Ectodermal cell (in vitro differentiated cells): ENCODE results near the gene SCN10A.

Experiments
- H3K27ac ChIP-seq: 2 replicates; pipeline ENCODE4 v1.7.0; 2013; ENCODE audit warnings: mild to moderate bottlenecking, low read depth, low read length; ENCODE audit not compliant: insufficient read depth, poor library complexity, severe bottlenecking
- H3K27me3 ChIP-seq: 2 replicates; pipeline ENCODE4 v1.7.0; 2013; ENCODE audit warnings: mild to moderate bottlenecking, low read length; ENCODE audit not compliant: insufficient read depth, control insufficient read depth, poor library complexity, severe bottlenecking
- H3K36me3 ChIP-seq: one replicate; pipeline ENCODE4 v1.7.0; 2013; ENCODE audit warnings: low read length; ENCODE audit not compliant: control insufficient read depth, insufficient read depth
- H3K4me1 ChIP-seq: one replicate; pipeline ENCODE4 v1.7.0; 2013; ENCODE audit warnings: low read length; ENCODE audit not compliant: control insufficient read depth, insufficient read depth
- H3K4me3 ChIP-seq: 2 replicates; pipeline ENCODE4 v1.7.0; 2013; ENCODE audit warnings: low read depth, low read length, control low read depth; ENCODE audit not compliant: insufficient read depth
- H3K9me3 ChIP-seq: 2 replicates; pipeline ENCODE4 v1.7.0; 2013; ENCODE audit warnings: mild to moderate bottlenecking, low read length, moderate library complexity; ENCODE audit not compliant: control insufficient read depth
- WGBS, 2 experiments: methylation state at CpG; one replicate each; pipeline ENCODE4 v1.1.7; 2013; ENCODE audit warnings: missing lambda C conversion rate in 2 of 2; 5-methylcytosine and 5-hydroxymethylcytosine counted together

Gene SCN10A

DNA sequence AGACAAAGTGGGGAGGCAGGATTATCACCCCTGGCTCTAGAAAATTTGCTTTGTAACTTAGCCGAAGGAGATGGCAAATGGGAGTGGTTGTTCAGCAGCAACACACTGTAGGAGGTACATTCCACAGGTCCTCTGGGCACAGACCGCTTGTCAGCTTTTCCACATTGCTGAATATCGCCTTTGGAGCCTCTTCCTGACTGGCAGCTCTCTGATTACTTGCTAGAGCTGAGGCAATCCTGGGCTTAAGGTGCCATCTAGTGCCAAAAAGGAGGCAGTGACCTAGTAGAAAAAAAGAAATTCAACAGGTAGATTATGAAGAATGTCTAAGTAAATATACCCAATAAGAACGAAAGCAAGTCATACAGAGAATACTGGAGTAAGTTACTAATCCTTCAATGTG, 153.5 kb downstream of the SCN10A start:
- WGBS, 2 experiments: 11 to 22% methylated on average over 3 to 4 of the region's 4 CpGs
- Histone ChIP-seq H3K27me3 (no peaks in the 10 kb centered on the region), H3K4me1 (peaks cover 14% of the 10 kb centered on the region), H3K4me3 (no peak overlapping the region), H3K9me3 (no peaks in the 10 kb centered on the region), H3K36me3 (no peaks in the 10 kb centered on the region), H3K27ac (no peak overlapping the region)

DNA sequence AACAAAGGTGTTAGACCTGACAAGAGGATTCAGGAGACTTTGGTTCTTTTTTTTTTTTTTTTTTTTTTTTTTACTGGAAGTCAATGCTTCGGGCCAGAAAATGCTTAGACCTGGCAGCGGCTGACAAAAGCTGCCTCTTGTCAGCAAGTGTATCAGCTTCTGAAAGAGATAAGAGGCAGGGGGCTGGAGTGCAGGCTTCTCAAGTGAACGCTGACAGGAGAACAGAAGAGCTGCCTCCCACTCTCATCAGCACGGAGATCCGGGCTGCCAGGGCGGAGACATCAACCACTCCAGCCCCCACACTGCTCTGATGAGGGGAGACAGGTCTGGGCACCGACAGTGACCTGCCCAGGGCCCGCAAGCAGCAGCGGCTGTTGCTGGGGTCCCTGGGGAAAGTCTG, 157.2 kb downstream of the SCN10A start:
- H3K9me3 ChIP-seq: no peaks in the 10 kb centered on the region
- H3K4me1 ChIP-seq: peaks cover 14% of the 10 kb centered on the region
- H3K27ac ChIP-seq: no peak overlapping the region
- no peak overlapping the region for H3K4me3 ChIP-seq
- no peaks in the 10 kb centered on the region for H3K36me3 ChIP-seq
- WGBS, 2 experiments: 31 to 32% methylated on average over 9 of the region's 9 CpGs
- peaks cover 10% of the 10 kb centered on the region for H3K27me3 ChIP-seq

DNA sequence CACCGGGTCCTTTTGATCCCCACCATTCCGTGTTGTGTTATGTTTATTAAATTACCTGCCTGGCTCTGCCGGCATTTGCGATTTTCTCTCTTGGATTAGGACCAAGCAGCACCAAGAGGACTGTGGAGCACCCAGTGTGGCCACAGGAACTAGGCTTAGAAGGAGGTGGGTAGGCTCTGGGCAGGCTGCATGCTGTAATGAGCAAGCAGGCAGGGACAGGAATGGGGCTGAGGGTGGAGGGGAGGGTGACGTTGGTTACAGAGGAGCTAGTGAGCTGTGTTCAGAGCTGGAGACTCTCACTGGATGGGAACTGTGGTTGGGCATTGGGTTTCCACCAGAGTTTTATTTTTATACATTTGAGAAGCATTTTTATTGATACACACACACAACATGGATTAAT, 158.6 kb downstream of the SCN10A start:
- Histone ChIP-seq H3K4me1 (peaks cover 14% of the 10 kb centered on the region), H3K4me3 (no peak overlapping the region), H3K27ac (no peak overlapping the region), H3K27me3 (peaks cover 24% of the 10 kb centered on the region), H3K36me3 (no peaks in the 10 kb centered on the region), H3K9me3 (no peaks in the 10 kb centered on the region)
- WGBS, 2 experiments: 73 to 77% methylated on average over 5 of the region's 5 CpGs

DNA sequence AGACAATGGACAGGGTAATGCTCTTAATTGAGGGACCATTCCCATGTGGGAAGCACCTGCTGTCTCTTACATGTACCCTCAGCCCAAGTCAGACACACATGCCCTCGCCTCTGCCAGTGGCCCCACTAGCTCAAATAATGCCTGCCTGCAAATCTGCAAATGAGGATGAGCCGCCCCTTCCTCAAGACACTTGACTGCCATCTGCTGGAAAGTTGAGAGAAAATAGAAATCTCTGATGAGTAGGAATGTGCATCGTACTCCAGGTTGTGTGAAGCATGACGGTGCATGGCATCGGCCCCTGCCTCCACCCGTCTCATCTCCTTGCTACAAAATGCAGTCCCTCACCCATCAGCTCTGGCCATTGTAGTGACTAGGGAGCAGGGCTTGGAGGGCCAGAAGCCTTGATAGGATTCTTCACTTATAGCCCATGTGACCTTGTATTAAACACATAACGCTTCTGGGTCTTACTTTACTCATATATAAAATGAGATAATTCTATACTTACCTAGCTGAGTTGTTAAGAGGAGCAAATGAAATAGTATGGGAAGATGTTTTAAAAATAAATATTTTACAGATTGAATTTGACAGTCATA, 160.2 kb downstream of the SCN10A start:
- Histone ChIP-seq H3K4me1 (peaks cover 14% of the 10 kb centered on the region), H3K27me3 (peaks cover 40% of the 10 kb centered on the region), H3K27ac (no peak overlapping the region), H3K36me3 (no peaks in the 10 kb centered on the region), H3K9me3 (no peaks in the 10 kb centered on the region), H3K4me3 (no peak overlapping the region)
- 19 to 21% methylated on average over 6 of the region's 7 CpGs for WGBS, 2 experiments

DNA sequence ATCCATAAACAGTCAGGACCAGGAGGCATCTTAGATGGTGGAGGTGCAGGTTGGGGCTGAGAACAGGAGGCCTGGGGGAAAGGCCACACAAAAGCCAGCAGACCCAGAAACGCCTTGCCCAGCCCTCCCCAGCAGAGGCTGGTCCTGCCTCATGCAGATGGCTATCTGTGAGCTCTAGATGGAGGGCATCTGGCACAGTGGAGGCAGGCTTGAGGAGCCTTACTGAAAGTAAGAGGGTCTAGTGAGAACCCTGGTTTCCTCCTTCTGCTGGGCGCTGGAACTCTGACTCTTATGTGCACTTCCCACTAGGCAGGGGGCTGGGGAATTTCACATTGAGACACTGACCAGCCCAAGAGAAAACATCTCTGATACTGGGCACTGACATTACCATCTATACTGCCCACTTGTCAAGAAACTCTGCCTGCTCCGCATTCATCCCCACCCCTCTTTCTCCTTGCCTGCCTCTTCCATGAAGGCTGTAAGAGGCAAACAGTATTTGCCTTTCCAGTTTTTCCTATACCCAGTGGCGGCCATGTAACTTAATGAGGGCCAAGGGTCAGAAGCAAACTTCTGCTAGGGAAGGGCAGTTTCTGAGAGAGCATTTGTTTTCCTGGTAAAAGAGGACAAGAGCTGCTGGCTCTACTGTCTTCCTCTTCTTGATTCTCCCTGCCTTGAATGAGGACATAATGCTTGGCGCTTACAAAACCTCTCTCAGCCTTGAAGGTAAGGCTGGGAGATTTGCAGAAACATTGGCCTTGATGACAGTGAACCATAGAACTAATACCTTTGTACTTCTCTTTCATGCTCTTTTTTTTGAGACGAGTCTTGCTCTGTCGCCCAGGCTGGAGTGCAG, 162.1 kb downstream of the SCN10A start:
- WGBS, 2 experiments: 90 to 93% methylated on average over 7 of the region's 7 CpGs
- Histone ChIP-seq H3K4me1 (peaks cover 8% of the 10 kb centered on the region), H3K27me3 (peaks cover 58% of the 10 kb centered on the region), H3K27ac (no peak overlapping the region), H3K36me3 (no peaks in the 10 kb centered on the region), H3K4me3 (no peak overlapping the region), H3K9me3 (no peaks in the 10 kb centered on the region)

DNA sequence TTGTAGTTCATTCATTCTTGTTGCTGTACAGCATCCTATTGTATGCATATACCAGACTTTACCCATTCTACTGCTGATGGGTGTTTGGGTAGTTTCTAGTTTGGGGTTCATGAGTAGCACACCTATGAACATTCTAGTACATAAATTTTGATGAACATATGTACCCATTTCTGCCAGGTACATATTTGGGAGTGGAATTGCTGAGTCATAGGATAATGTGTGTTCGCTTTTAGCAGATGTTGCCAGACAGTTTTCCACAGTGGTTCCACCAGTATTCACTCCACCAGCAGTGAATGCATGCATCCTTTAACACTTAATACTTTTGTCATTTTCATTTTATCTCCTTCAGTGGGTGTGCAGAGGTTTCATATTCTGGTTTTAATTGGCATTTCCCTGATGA, 163.1 kb downstream of the SCN10A start:
- Histone ChIP-seq H3K36me3 (no peaks in the 10 kb centered on the region), H3K9me3 (no peaks in the 10 kb centered on the region), H3K27ac (no peak overlapping the region), H3K4me3 (no peak overlapping the region), H3K27me3 (peaks cover 68% of the 10 kb centered on the region), H3K4me1 (no peaks in the 10 kb centered on the region)
- WGBS, 2 experiments: 100% methylated on average over 1 of the region's 1 CpG

DNA sequence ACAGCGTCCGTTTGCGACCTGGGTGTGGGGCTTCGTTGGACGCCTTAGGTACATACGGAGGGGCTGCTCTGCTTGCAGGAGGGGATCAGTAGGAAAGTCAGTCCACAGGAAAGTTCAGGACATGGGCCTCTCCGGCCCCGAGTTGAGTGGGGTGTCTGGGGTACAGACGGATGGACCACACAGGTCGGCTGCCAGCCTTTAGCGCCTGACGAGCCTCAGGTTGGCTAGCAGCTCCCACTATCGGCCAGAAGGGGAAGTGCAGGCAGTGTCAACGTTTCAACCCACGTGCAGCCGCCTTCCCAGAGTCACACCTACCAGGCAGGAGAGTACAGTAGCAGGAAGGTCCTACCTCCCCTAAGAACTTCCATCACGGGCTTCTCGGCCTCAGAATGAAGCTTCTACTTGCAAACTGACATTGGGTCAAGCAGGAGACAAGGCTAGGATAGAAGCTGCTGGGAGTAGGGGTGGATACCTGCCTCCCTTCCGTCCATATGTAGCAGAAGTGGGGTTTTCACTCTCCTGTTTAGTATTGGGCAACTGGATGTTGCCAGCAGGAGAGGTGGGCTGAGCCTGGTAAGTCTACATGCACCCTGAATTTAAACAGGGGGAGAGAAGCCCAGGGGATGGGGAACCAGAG, 164.7 kb downstream of the SCN10A start:
- H3K36me3 ChIP-seq: no peaks in the 10 kb centered on the region
- 9% methylated on average over 19 of the region's 19 CpGs for WGBS, 2 experiments
- no peaks in the 10 kb centered on the region for H3K9me3 ChIP-seq
- H3K27me3 ChIP-seq: peaks cover 82% of the 10 kb centered on the region
- no peaks in the 10 kb centered on the region for H3K4me1 ChIP-seq
- no peak overlapping the region for H3K27ac ChIP-seq
- H3K4me3 ChIP-seq: no peak overlapping the region

DNA sequence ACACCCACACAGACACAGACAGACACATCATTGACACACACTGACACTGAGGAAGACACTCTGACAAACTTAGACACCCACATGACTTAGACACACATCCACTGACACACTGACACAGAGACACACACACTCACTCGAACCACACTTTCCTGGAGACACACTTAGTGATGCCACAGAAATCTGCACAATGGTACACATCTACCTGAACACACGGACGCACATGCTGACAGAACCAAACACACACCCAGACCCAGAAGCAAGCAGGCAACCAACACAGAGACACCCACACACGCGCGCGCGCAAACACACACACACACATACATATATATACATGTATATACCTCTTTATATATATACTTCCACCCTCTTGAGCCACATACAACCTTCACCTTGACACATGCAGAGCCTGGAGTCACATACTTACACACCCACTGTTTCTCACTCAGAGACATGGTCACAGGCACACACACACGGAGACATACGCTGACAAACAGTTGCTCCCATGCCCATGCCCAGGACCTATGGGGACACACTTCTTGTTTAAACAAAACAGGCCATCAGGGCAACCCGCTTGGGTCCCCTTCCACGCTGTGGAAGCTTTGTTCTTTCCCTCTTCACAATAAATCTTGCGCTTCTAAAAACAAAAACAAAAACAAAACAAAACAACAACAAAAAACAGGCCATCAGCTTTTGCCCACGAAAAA, 165.6 kb downstream of the SCN10A start:
- WGBS, 2 experiments: 75 to 78% methylated on average over 14 of the region's 14 CpGs
- Histone ChIP-seq H3K4me1 (no peaks in the 10 kb centered on the region), H3K27ac (no peak overlapping the region), H3K27me3 (peaks cover 87% of the 10 kb centered on the region), H3K9me3 (no peaks in the 10 kb centered on the region), H3K36me3 (no peaks in the 10 kb centered on the region), H3K4me3 (no peak overlapping the region)

DNA sequence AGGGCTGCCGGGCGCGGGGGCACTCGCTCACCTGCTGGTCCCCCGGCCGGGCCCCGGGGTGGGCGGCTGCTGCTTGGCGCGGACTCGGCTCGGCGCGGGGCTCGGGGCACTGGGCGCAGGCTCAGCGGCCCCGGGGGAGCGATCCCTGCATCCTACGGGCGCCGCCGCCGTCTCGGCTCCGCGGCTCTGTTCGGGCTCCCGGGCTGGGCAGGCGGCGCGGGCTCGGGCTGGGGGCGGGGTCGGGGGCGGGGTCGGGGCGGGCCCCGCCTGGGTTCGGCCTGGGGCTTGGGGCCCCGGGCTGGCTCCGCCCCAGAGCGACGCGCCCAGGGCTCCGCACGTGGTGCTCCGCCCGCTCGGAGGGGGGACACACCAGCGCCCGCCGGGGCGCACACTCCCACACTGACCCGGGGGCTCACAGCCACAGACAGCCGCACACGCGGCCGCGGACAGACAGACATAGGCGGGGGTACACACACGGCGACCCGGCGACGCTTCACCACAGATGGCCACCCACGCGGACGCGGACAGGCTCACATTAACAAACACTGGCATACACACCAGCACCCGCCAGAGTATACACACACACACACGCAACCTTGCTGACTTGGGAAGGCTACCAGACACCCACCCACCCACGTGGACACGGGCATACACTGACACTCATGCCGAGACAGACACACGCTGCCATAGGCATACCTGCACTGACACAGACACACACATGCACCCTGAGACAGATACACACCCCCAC, 166.3 kb downstream of the SCN10A start, which contains the start of gene SCN5A:
Gene SCN5A, minus strand, starts transcription at position 188 of the 748 bp plus-strand sequence. CDS start 16,380 bp downstream, outside the sequence.
- peaks cover 94% of the 10 kb centered on the region for H3K27me3 ChIP-seq
- WGBS, 2 experiments: 3 to 4% methylated on average over 76 of the region's 76 CpGs

More for the DNA sequence above, 166.3 kb downstream of the SCN10A start, which contains the start of gene SCN5A:
- Histone ChIP-seq H3K27ac (no peak within 1 kb of the TSS), H3K4me1 (no peaks in the 10 kb centered on the region), H3K36me3 (no peaks in the 10 kb centered on the region), H3K4me3 (peak within 1 kb of the TSS; percentile 41), H3K9me3 (no peaks in the 10 kb centered on the region)
